Measurements from ENCODE around the gene AADACL4.

The AADACL4 gene

DNA sequence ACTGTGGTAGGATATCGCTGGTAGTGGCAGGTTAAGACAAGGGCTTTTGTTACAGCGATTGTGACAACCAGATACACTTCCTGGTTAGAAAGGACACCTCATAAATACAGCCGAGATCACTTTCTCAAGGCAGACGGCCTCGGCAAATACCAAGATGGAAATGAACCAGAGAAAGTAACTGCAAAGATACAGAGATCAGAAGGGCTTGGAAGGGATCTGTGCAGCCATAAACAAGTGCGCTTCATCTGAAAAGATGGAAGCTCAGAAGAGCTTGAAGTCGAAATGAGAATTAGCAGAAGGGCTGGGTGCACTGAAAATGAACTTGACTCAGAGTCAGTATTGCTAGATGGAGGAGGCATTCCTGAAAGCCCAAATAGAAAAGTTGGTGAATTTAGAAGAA, 32.9 kb upstream of the AADACL4 start:
- no peak for DNase-seq (ENCODE audit: low read depth in 2 of 2)

DNA sequence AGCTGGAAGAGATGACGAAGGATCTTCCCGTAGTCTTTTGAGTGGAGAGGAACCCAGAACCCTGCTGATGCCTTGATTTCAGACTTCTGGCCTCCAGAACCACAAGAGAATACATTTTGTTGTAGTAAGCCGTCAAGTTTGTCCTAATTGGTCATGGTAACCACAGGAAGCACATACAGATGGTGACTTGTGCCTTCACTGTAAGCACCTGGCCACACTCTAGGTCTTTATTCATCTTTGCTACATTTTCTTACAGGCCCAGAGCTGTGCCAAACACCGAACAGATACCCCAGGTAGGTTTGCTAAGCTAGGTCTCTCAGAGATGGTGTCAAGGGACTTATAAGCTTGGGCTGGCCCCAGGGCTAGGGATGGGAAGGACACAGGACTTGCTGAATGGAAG, 30.7 kb upstream of the AADACL4 start:
- no peak for DNase-seq (ENCODE audit: low read depth in 2 of 2)

DNA sequence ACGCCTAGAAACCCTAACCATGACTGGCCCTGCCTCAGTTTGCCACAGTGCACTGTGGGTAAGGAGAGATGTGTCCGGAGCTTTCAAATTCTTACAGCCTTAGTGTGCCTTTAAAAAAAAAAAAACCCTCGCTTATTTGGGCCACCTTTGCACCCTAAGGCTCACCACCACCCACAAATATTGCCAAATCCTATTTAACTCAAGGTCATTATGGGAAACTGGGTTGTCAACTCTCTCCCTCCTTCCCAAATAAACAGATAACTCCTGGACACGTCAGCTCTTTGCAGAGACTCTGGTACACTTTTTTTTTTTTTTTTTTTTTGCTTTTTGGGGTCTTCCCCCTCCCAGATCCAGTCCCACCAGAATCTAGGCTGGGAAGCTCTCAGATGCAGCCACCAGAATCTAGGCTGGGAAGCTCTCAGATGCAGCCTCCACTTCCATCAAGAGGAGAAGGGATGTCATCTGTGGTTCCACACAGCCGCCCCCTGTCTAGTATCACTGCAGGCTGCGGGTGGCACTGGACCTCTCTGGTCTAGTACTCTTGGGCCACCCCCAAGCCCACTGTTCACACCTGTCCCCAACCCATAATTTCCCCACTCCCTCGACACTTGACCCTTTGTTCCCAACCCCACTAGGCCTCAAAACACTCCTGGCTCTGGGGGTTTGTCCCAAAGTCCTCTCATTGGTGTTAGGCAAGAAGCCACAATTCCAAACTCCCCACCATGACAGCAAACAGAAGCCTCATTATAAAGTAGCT, 29.3 kb upstream of the AADACL4 start:
- no peak for DNase-seq (ENCODE audit: low read depth in 2 of 2)

DNA sequence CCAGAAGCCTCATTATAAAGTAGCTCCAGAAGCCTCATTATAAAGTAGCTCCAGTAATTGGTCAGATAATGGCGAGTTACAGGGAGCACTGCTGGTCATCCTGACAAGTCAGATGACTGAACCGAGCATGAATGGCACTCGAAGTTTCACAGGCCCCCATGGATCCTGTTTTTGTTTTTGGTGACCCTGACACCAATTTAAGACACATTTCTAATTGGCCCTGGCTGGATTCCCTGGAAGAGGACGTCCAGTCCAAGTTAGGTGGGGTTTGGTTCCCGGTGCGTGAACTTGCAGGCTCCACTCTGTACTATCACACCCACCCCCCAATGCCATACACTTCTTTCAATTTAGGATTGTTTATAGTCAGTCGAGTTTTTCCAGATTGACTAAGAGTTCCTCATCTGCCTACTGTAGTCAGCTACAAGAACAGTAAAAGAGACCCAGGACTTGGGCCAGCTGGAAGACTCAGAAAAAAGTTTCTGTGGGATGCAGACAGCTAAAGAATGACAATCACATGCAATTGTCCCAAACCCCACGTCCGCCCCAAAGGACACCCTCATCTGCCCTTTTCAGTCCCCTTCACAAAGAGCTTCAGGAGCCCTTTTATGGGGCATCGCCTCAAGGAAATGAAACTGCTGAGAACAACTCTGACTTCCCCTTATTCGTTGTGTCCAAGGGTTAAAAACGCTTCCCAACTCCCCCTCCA, 28.6 kb upstream of the AADACL4 start:
- DNase-seq (ENCODE audit: low read depth in 2 of 2), result no peak

DNA sequence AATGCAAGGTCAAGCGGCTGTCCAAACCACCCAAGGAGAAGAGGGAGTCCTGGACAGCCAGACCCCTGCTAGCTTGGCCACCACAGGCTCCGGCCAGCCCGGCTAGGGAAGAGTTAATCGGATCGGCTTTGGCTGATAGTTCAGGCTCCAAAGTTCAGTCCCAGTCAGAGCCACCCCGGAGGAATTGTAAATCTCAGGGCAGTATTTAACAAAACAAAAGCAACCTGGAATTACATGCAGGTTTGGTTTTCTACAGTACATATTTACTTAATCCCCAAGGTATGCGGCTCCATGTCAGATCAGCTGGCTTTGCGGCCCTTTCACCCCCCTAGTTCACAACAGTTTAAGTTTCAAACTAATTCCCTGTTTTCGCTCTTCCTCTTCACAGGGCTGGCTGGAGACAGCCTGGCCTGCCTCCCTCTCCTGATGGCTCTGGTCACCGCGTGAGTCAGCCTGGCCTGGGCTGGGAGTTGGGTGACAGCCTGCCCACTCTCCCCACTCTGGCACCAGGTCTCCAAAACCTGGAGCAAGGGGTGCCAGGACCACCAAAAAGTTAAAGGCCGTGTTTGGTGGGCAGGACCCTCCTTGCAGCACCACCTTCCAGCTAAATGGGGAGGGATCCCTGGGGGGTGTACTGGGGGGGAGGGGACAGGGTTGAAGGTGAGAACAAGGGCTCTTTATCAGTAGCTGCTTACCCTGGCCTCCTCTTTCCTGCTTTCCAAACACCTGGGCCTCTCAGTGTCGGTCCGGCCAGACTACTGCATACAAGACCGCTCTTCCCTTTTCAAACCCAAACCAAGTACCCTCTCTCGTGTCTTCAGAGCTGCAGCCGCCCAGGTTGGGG, 27.8 kb upstream of the AADACL4 start:
- no peak for DNase-seq (ENCODE audit: low read depth in 2 of 2)

DNA sequence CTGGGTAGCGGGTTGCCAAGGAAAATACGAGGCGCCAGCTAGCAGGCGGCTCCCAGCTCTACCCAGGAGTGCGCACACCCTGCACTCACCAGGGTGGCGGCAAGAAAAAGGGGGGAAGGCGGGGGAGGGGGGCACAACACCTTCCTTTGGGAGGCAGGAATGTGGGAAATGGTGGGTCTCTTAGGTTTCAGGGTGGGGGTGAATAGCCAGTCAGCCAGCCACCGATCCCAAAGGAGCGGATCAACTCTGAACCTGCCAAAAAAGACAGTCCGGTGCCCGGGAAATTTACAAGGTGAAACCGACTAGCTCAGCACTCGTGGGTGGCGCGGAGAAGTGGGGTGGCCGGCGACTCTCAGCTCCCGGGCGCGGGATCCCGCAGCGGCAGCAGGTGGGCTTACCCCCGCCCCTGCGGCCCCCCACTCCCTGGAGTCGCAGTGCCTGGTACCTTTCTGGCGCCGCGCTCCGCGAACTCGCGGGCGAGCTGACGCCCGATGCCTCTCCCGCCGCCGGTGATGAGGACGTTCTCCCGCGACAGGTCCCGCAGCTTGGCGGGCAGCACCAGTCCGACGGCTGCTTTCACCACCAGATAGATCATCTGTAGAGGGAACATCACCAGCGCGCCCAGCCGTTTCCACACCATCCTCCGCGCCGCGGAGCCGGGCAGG, 27.0 kb upstream of the AADACL4 start:
- no peak for DNase-seq (ENCODE audit: low read depth in 2 of 2)

DNA sequence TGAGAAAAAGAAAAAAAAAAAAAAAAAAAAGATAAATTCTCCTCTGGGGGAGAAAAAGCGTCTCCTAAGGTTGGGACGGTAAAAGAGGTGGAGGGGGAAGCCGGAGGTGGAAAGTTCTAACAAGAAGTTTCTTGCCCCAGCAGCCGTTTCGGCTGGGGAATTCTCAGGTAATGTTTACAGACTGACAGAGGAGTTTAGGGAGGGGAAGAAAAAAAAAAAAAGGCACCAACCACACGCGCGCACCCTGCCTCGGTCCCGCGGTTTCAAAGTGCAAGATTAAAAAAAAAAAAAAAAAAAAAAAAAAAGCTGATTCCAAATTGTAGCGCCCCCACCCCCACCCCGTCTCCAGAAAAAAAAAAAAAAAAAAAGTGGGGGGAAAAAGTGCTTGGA, 26.4 kb upstream of the AADACL4 start:
- no peak for DNase-seq (ENCODE audit: low read depth in 2 of 2)

DNA sequence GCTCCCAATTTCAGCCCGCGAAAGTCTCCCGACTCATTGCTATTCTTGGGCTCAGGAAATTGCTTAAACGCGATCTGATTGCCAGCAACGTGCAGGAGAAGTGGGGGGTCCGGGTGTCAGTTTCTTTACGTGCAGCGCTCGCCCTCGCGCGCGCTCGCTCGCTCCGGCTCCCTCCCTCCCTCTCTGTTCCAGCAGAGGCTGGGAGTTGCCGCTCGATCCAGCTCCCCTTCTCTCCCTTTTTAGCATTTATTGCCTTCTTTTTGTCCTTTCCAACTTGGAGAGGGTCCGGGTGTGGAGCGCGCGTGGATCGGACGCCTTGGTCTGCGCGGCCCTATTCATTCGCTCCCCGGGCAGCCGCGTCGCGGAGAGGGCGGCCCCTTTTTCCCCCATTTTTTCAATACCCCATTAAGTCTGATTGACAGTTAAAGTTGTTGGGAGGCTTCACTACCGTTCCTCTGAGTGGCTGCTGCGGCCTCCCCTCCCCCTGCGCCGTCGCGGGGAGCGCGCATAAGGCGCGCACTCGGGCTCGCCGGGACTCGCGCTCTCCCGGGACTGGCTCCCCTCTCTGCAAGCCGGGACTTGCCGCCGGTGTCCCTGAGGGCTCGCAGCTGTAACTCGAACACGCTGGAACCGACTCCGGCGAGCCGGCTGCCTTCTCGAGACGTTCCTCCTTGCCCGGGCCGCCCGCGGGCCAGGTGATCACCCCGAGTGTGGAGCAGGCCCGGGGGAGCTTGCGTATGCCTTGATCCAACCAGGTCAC, 25.8 kb upstream of the AADACL4 start, which contains the start of gene DHRS3:
TSS of gene DHRS3 (minus strand) at position 310 of the 760 bp plus-strand sequence. CDS start 862 bp downstream, outside the sequence.
- peak; percentile 50 to 63 for DNase-seq (ENCODE audit: low read depth in 2 of 2)

DNA sequence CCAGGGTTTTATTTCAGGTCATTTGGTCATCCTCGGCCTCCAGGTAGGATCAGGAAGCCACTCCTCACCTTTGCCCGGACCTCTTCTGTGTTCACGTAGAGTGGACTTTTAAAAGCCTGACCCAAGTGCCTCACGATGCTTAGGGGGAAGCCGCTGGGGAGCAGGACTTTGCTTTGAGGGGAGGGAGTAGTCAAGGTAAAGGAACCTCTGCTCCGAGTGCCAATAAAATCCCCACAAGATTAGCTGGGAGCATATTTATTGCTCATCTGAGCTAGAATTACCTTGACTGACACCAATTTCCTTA, 25.3 kb upstream of the AADACL4 start:
- no peak for DNase-seq (ENCODE audit: low read depth in 2 of 2)

DNA sequence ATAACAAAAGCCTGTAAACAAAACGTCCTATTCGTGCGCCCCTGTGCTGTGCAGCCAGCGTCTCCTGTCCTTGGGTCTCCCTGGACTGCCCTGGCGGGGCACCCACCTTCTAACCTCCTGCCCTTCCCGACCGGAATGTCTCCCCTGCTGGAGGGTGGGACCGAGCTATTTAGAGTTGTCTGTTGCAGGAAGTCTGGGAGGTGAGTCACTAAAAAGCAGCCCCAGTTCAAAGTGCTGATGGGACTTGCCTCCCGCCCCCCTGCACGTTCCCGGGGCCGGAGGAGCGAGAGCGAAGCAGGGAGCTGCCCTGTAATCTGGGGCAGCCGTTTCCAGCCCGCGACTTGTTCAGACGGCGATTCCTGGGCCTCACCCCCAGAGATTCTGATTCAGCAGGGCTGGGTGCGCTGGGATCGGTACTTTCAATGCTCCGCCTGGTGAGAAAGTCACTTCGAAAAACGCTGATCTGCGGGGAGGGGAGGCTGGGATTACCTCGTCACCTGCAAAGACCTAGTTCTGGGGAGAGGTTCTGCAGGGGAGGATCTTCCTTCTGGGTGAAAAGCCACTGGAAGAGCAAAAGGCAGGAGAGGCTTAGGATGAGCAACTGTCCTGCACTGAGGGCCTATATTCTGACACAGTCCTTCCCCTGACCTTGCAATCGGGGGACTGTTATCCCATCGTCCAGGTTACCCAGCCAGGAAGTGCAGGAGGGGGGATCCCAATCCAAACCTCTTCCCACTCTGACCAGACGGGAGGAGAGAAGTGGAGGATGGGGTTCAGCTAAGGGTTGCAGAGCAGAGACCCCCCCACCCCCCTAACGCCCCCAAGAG, 24.7 kb upstream of the AADACL4 start:
- DNase-seq (ENCODE audit: low read depth in 2 of 2), result peak; percentile 54 to 73

DNA sequence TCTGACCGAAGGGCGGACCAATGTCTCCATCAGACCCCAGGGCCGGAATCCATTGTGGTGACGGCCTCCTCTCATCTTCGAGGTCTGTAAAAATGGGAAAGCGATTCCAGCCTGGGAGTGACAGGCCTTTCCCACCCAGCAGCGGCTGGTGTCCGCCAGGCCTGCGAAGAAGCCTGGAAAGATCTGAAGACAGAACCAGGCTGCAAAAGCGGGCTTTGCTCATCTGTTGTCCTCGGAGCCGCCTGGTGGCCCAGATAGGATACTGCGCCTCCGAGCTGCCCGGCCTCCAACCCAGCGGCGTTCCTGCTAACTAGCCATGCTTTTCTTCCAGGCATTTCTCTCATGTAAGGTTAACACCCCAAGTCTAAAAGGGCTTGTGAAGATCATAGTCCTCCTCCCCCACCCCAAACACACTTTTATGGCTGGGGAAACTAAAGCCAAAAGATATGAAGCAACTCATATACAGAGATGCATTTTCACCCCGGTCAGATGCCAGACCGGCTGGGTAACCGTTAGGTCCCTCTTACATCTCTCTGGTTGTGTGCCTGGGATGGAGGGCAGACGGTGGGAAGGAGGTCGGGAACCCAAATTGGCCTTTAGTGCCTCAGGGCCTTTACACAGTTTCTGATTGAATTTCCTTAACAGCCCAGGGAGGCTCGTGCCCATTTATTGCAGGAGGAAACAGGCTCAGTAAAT, 23.9 kb upstream of the AADACL4 start:
- peak; percentile 68 to 70 for DNase-seq (ENCODE audit: low read depth in 2 of 2)

DNA sequence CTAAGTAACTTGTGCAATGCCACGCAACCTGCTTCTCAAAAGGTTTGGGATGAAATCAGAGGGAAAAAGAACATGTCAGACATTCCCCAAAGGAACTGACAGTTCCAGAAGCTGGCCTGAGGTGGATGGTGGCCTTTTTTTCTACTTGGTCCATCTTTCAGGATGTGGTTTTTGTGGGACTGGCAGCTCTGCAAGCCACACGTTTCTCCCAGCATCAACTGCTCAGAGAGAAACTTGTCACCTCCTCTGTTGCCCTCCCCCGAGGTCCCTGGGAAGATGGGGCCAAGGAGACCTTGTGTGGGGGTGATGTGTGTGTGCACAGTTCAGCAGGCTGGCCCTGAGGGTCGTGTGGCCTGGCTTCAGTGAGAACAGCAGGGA, 23.4 kb upstream of the AADACL4 start:
- DNase-seq (ENCODE audit: low read depth in 2 of 2), result no peak

DNA sequence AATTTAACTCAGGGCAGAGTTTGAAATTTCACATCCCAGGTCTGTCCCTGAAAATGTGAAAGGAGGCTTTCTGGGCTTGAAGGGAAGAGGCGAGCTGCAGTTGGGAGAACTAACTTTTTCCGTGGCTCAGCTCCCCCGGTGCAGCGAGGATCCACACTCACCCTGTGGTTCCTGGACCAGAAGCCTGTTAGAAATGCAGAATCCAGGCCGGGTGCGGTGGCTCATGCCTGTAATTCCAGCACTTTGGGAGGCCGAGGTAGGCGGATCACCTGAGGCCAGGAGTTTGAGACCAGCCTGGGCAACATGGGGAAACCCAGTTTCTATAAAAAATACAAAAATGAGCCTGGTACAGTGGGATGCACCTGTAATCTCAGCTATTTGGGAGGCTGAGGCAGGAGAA, 23.0 kb upstream of the AADACL4 start:
- DNase-seq (ENCODE audit: low read depth in 2 of 2), result no peak

DNA sequence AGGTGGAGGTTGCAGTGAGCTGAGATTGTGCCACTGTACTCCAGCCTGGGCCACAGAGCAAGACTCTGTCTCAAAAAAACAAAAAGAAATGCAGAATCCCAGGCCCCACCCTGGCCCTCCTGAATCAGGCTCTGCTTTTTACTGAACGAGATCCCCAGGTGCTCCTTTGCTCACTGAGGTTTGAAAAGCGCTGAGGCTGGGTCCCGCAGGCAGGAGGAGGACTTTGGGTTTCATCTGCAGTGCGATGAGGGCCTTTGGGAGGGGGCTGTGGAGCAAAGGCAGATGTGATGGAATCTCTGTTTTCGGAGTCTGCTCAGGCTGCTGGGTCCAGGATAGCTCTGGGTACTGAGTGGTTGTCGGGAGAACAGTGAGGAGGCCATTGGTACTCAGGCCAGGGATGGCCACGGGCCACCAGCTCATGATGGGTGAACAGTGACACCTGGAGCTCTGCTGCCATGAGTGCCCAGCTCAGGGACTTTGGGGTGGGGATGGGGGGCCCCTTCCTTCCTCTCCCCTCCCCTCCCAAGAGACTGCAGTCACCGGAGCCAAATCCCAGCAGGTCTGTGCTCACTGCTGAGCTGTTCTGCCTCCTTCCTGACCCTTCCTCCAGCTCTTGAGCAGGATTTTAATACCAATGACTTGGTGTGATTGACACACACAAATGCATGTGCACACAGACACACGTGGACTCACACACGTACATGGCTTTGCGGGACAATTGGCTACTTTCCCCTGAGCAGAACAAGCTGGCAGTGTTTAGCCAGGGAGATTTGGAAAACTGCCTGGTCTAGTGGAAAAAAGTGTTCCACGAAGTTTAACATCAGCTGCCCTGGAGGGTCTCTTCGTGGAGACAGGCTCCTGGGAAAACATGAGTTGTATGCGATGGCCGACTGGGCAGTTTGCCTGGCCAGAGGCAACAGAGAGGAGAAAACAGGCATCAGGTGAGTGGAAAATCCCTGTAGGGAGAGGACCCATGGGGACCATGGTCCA, 22.2 kb upstream of the AADACL4 start:
- no peak for DNase-seq (ENCODE audit: low read depth in 2 of 2)

DNA sequence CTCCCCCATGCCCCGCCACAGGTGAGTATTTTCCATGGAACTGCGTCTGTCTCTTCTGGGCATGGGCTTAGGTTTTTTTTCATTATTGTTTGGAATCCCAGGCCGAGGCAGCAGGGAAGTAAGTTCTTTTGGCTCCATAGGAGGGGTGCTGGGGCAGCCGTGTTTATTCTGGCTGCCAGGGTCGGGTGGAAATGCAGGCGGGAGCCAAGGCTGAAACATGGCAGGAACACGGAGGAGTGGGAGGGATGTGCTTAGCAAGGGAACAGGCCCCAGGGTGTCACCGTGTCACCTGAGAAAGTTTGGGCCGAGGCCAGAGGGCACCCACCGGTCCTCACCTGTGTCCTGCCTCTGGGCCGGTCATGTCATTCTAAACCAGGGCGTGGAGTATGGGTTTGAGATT, 21.4 kb upstream of the AADACL4 start:
- no peak for DNase-seq (ENCODE audit: low read depth in 2 of 2)

DNA sequence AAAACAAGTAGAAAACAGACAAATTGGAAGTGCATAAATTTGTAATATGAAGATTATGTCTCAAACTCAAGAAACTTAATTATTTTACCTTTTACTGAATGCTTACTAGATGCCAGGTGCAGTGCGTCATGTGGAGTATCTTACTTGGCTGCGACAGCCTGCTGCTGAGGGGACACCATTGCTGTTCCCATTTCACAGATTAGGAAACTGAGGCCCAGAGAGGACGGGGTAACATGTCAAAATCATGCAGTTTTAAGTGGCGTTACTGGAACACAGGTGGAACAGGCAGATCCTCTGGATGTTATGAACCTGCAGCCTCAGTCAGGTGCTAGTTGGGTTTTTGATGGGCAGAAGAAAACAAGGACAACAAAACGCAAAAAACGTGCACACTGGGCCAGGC, 18.6 kb upstream of the AADACL4 start:
- DNase-seq (ENCODE audit: low read depth in 2 of 2), result no peak

DNA sequence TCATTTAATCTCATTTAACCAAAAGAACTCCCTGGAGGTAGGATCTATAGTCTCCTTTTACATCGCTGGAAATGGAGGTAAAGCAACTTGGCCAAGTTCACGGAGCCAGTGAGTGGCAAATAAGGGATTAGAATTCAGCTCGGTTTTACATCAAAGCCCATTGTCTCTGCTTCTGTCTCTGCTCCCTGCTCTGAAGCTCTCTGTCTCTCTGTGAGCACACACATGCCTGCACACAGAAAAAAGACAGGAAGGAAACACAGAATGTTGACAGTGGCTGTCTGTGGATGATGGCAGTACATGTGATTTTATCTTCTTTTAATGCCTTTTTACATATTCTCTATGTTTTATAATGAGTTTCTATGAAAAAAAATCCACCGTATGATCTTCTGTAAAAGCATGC, 17.0 kb upstream of the AADACL4 start:
- no peak for DNase-seq (ENCODE audit: low read depth in 2 of 2)

DNA sequence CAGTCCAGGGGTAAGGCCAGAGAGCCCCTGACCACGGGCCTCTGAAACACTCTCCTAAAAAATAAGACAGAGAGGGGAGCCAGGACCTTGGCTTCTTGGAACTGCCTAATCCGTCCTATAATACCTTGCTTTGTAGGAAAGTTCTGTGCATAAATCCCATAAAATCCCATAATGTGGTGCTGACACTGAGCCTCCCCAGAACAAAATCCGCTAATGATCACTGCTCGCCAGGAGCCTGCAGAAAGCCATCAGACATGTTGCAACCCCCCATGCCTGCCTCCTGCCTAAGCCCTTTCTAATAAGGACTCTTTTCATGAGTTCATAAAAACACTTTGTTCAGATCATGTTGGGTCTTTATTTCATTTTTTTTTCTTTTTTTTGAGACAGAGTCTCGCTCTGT, 16.6 kb upstream of the AADACL4 start:
- no peak for DNase-seq (ENCODE audit: low read depth in 2 of 2)

DNA sequence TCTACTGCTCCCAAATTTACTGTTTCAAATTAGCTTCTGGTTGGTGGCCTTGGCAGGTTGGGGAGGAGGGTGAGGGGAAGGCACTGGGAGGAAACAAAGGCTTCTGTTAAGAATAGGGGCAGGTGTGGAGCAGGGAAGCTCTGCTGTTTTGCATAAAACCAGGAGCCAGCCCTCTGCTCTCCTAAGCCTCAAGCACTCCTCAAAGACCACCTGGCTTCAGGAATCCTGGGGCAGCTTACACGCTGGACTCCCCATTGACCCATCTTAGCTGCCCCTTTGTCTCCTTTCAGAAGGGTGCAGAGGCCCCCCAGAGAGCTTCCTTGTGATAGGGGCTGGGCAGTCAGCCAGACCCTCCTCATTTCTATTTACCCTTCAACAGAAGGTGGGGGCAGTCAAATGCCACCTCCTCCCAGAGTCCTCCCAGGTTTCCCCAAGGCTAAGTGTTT, 14.4 kb upstream of the AADACL4 start:
- no peak for DNase-seq (ENCODE audit: low read depth in 2 of 2)

Data from stimulated activated CD4-positive, alpha-beta T cell treated with anti-CD3 and anti-CD28 coated beads, Interleukin-4, amount 100 ng/mL, for 48 hours (primary cell).